ENCODE measurements around the gene ANKRD17. TPM values are rescaled to one million over a fixed set of nuclear protein-coding genes. Genes with fewer than 3 reads are reported as not detected.

ANKRD17 gene
- total RNA-seq, 4 donors from 2014 or later: 69.9 to 93.1 (median 74.3) TPM

DNA sequence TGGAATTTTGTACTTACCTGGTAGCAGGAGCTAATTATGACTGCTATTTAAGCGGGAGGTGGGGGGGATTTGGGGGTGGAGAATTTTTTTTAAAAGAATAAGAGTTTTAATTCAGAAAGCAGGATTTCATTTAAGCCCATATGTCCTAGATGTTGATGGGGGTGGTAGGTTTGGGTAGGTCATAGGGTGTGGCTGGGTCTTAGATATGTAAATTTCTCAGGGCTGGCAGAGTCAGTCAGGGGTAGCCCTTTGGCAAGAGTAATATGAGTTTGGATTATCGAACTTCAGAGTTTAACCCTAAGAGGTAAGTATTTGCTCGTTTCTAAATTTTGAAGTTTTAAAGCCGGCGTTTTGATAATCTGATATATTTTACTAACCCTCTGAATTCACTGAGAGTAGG, 153.9 kb downstream of the ANKRD17 start:
- Histone ChIP-seq H3K27me3 (no peaks in the 10 kb centered on the region), H3K27ac (no peak overlapping the region), H3K4me1 (no peaks in the 10 kb centered on the region), H3K36me3 (peaks cover 0 to 55% (median 18%) of the 10 kb centered on the region in 4 donors), H3K4me3 (no peak overlapping the region), H3K9me3 (no peaks in the 10 kb centered on the region)
- intact Hi-C loops (cut with DNase I; ENCODE audit: low total_unique reads) (no loop called here), in situ Hi-C loops (cut with MboI; ENCODE audit: low pct_ligation_motif_present in 1 of 4, low pct_unique_long_range_greater_than_20kb in 1 of 4, low sequenced_read_pairs in 3 of 4) (no loop called here)
- 91 to 97% methylated on average over 5 of the region's 5 CpGs for WGBS, 2 donors (ENCODE audit: low coverage in 1 of 2)
- TF ChIP-seq POLR2A (IDR thresholded peaks at IDR 0.05) (no peak), POLR2AphosphoS5 (IDR thresholded peaks at IDR 0.05) (no peak), CTCF (IDR thresholded peaks at IDR 0.05) (no peak), EP300 (IDR thresholded peaks at IDR 0.05; ENCODE audit: low read depth) (no peak)
- no peak for DNase-seq

- intact Hi-C loops (cut with DNase I; ENCODE audit: low total_unique reads): no loop called here
- in situ Hi-C loops (cut with MboI; ENCODE audit: low pct_ligation_motif_present in 1 of 4, low pct_unique_long_range_greater_than_20kb in 1 of 4, low sequenced_read_pairs in 3 of 4): no loop called here
- 71 to 72% methylated on average over 7 to 8 of the region's 8 CpGs for WGBS, 2 donors (ENCODE audit: low coverage in 1 of 2)
- Histone ChIP-seq H3K4me1 (no peaks in the 10 kb centered on the region), H3K9me3 (no peaks in the 10 kb centered on the region), H3K36me3 (peaks cover 0 to 49% (median 14%) of the 10 kb centered on the region in 4 donors), H3K27me3 (no peaks in the 10 kb centered on the region), H3K27ac (no peak overlapping the region), H3K4me3 (no peak overlapping the region)
- no peak for TF ChIP-seq CTCF (IDR thresholded peaks at IDR 0.05)
- no peak for TF ChIP-seq POLR2A (IDR thresholded peaks at IDR 0.05)
- TF ChIP-seq EP300 (IDR thresholded peaks at IDR 0.05; ENCODE audit: low read depth): no peak
- no peak for TF ChIP-seq POLR2AphosphoS5 (IDR thresholded peaks at IDR 0.05)
- no peak for DNase-seq
Observed at GRCh38 chr4:73103799-73104503, 154.6 kb downstream of the ANKRD17 start.

GRCh38 chr4:73099143-73099542, 159.5 kb downstream of the ANKRD17 start:
- TF ChIP-seq POLR2A (IDR thresholded peaks at IDR 0.05): no peak
- no peak for TF ChIP-seq CTCF (IDR thresholded peaks at IDR 0.05)
- no peak for TF ChIP-seq POLR2AphosphoS5 (IDR thresholded peaks at IDR 0.05)
- no peak for TF ChIP-seq EP300 (IDR thresholded peaks at IDR 0.05; ENCODE audit: low read depth)
- peaks cover 0 to 64% (median 25%) of the 10 kb centered on the region in 4 donors for H3K36me3 ChIP-seq
- H3K9me3 ChIP-seq: no peaks in the 10 kb centered on the region
- 95% methylated on average over 7 of the region's 7 CpGs; no CpG with 5 or more reads in 1 of the 2 donors for WGBS, 2 donors (ENCODE audit: low coverage in 1 of 2)
- H3K27ac ChIP-seq: no peak overlapping the region
- H3K4me1 ChIP-seq: no peaks in the 10 kb centered on the region
- in situ Hi-C loops (cut with MboI; ENCODE audit: low pct_ligation_motif_present in 1 of 4, low pct_unique_long_range_greater_than_20kb in 1 of 4, low sequenced_read_pairs in 3 of 4) (no loop called here), intact Hi-C loops (cut with DNase I; ENCODE audit: low total_unique reads) (no loop called here)
- H3K4me3 ChIP-seq: no peak overlapping the region
- no peaks in the 10 kb centered on the region for H3K27me3 ChIP-seq
- no peak for DNase-seq

- H3K36me3 ChIP-seq: peaks cover 0 to 69% (median 27%) of the 10 kb centered on the region in 4 donors
- H3K4me1 ChIP-seq: no peaks in the 10 kb centered on the region
- no peaks in the 10 kb centered on the region for H3K27me3 ChIP-seq
- intact Hi-C loops (cut with DNase I; ENCODE audit: low total_unique reads) (no loop called here), in situ Hi-C loops (cut with MboI; ENCODE audit: low pct_ligation_motif_present in 1 of 4, low pct_unique_long_range_greater_than_20kb in 1 of 4, low sequenced_read_pairs in 3 of 4) (no loop called here)
- no peaks in the 10 kb centered on the region for H3K9me3 ChIP-seq
- TF ChIP-seq CTCF (IDR thresholded peaks at IDR 0.05): no peak
- TF ChIP-seq POLR2A (IDR thresholded peaks at IDR 0.05): no peak
- TF ChIP-seq POLR2AphosphoS5 (IDR thresholded peaks at IDR 0.05): no peak
- no peak for TF ChIP-seq EP300 (IDR thresholded peaks at IDR 0.05; ENCODE audit: low read depth)
- H3K27ac ChIP-seq: no peak overlapping the region
- no peak for DNase-seq
- no peak overlapping the region for H3K4me3 ChIP-seq
- WGBS, 2 donors (ENCODE audit: low coverage in 1 of 2): 95 to 100% methylated on average over 1 to 7 of the region's 7 CpGs
Observed at GRCh38 chr4:73098713-73099112, 159.9 kb downstream of the ANKRD17 start.

Measured in transverse colon (tissue), 4 donors.